ENCODE data around the gene GPN2. TPM values are rescaled to one million over a fixed set of nuclear protein-coding genes. Genes with fewer than 3 reads are reported as not detected.

GPN2 gene
- total and polyA plus RNA-seq, 4 donors = 9.5 to 12.7 (median 10.4) TPM

DNA sequence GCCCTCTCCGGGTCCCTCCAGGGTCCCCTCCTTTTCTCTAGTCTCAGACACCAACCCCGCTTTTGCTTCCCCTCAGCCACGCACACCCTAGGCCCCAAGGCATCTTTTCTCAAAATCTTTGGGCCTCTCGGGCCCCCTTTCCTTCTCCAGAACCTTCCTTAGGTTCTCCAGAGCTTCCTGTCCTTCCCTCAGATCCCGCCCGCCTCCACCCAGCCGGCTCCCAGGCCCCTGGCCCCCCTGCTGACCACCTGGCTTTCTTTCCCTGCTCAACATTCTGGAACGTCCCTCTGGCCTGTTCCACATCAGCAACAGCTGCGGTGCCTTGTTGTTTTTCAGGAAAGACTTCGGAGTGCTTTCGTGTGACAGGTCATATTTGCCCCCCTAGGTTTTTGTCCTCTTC is 62.4 kb downstream of the GPN2 start:
- DNase-seq (ENCODE audit: low spot score) = no peak
- Histone ChIP-seq H3K27ac (ENCODE audit: low read depth in 1 of 2, low read length in 2 of 2) (peak overlapping the region; percentile 48 to 64), H3K27me3 (ENCODE audit: control insufficient read depth in 4 of 4, insufficient read depth in 4 of 4, low read length in 3 of 4) (no peaks in the 10 kb centered on the region), H3K9ac (ENCODE audit: low read depth in 1 of 2, low read length in 2 of 2) (peak overlapping the region; percentile 46 to 69), H3K9me3 (ENCODE audit: control insufficient read depth in 4 of 4, low read length in 3 of 4) (no peaks in the 10 kb centered on the region), H3K4me3 (ENCODE audit: low read depth in 1 of 3, low read length in 3 of 3) (peak overlapping the region in 2 of 3 donors; percentile 67 to 87), H3K4me1 (ENCODE audit: control insufficient read depth in 4 of 4, insufficient read depth in 4 of 4, low read length in 3 of 4) (peaks cover 15 to 60% (median 48%) of the 10 kb centered on the region in 4 donors), H3K36me3 (ENCODE audit: control insufficient read depth in 4 of 4, insufficient read depth in 3 of 4, low read depth in 1 of 4, low read length in 3 of 4) (peaks cover 0 to 3% (median 0%) of the 10 kb centered on the region in 4 donors)
- TF ChIP-seq SP1 (IDR thresholded peaks at IDR 0.05) (no peak), FOXA1 (IDR thresholded peaks at IDR 0.05) (no peak), HNF4G (IDR thresholded peaks at IDR 0.05) (no peak), EGR1 (IDR thresholded peaks at IDR 0.05; ENCODE audit: low read depth in 2 of 2) (no peak), MAX (IDR thresholded peaks at IDR 0.05) (no peak), NR2F2 (IDR thresholded peaks at IDR 0.05) (no peak), YY1 (IDR thresholded peaks at IDR 0.05) (no peak), RAD21 (IDR thresholded peaks at IDR 0.05) (no peak), GABPA (IDR thresholded peaks at IDR 0.05 in 1 of 2, conservative IDR thresholded peaks at IDR 0.05 in 1 of 2) (no peak), HNF4A (conservative IDR thresholded peaks at IDR 0.05) (no peak), ATF3 (IDR thresholded peaks at IDR 0.05) (no peak), FOXA2 (IDR thresholded peaks at IDR 0.05) (no peak), ZBTB33 (IDR thresholded peaks at IDR 0.05) (no peak), TAF1 (conservative IDR thresholded peaks at IDR 0.05) (no peak), JUND (IDR thresholded peaks at IDR 0.05) (no peak), RXRA (IDR thresholded peaks at IDR 0.05) (no peak)
- TF ChIP-seq, protein P1, sequence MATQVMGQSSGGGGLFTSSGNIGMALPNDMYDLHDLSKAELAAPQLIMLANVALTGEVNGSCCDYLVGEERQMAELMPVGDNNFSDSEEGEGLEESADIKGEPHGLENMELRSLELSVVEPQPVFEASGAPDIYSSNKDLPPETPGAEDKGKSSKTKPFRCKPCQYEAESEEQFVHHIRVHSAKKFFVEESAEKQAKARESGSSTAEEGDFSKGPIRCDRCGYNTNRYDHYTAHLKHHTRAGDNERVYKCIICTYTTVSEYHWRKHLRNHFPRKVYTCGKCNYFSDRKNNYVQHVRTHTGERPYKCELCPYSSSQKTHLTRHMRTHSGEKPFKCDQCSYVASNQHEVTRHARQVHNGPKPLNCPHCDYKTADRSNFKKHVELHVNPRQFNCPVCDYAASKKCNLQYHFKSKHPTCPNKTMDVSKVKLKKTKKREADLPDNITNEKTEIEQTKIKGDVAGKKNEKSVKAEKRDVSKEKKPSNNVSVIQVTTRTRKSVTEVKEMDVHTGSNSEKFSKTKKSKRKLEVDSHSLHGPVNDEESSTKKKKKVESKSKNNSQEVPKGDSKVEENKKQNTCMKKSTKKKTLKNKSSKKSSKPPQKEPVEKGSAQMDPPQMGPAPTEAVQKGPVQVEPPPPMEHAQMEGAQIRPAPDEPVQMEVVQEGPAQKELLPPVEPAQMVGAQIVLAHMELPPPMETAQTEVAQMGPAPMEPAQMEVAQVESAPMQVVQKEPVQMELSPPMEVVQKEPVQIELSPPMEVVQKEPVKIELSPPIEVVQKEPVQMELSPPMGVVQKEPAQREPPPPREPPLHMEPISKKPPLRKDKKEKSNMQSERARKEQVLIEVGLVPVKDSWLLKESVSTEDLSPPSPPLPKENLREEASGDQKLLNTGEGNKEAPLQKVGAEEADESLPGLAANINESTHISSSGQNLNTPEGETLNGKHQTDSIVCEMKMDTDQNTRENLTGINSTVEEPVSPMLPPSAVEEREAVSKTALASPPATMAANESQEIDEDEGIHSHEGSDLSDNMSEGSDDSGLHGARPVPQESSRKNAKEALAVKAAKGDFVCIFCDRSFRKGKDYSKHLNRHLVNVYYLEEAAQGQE (IDR thresholded peaks at IDR 0.05) = no peak
- TF ChIP-seq, protein P2, sequence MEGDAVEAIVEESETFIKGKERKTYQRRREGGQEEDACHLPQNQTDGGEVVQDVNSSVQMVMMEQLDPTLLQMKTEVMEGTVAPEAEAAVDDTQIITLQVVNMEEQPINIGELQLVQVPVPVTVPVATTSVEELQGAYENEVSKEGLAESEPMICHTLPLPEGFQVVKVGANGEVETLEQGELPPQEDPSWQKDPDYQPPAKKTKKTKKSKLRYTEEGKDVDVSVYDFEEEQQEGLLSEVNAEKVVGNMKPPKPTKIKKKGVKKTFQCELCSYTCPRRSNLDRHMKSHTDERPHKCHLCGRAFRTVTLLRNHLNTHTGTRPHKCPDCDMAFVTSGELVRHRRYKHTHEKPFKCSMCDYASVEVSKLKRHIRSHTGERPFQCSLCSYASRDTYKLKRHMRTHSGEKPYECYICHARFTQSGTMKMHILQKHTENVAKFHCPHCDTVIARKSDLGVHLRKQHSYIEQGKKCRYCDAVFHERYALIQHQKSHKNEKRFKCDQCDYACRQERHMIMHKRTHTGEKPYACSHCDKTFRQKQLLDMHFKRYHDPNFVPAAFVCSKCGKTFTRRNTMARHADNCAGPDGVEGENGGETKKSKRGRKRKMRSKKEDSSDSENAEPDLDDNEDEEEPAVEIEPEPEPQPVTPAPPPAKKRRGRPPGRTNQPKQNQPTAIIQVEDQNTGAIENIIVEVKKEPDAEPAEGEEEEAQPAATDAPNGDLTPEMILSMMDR (IDR thresholded peaks at IDR 0.05; ENCODE audit: low read depth, low read length, missing input control) = no peak
- 64% methylated on average over 11 of the region's 11 CpGs for WGBS
